Esophagus squamous epithelium (tissue), 5 donors: ENCODE data around the gene LDB2. TPM values are rescaled to one million over a fixed set of nuclear protein-coding genes. Genes with fewer than 3 reads are reported as not detected.

ENCODE experiments used
- DNase-seq: peaks from one replicate; lab custom pipeline; 2025; lab: John Stamatoyannopoulos, UW
- H3K27ac ChIP-seq, 4 donors: fragments of 200-600 bp; sonication (generic); one replicate each; pipeline ENCODE4 v1.5.1; 2016 to 2019; ENCODE audit warnings: mild to moderate bottlenecking in 1 of 4
- H3K27me3 ChIP-seq, 4 donors: fragments of 200-600 bp; sonication (generic); 1 replicate in 3 of 4; 2 replicates in 1 of 4; pipeline versions ENCODE4 v1.5.1 to v1.6.0; 2017 to 2021; ENCODE audit warnings: antibody characterized with exemption in 1 of 4
- H3K36me3 ChIP-seq, 3 donors: fragments of 200-600 bp; sonication (generic); one replicate each; pipeline ENCODE4 v1.5.1; 2016 to 2019
- H3K4me1 ChIP-seq, 3 donors: fragments of 200-600 bp; sonication (generic); one replicate each; pipeline ENCODE4 v1.5.1; 2017 to 2019
- H3K4me3 ChIP-seq, 4 donors: fragments of 200-600 bp; sonication (generic); 1 replicate in 3 of 4; 2 replicates in 1 of 4; pipeline ENCODE4 v1.5.1; 2016 to 2019; ENCODE audit warnings: mild to moderate bottlenecking in 2 of 4, moderate library complexity in 1 of 4
- H3K9me3 ChIP-seq, 3 donors: fragments of 200-600 bp; sonication (generic); one replicate each; pipeline ENCODE4 v1.5.1; 2016 to 2019
- POLR2A ChIP-seq, 4 donors: fragments of 450-650 bp; IDR thresholded peaks; one replicate each; pipeline ENCODE4 v1.6.1; 2017; ENCODE audit warnings: antibody characterized with exemption in 4 of 4, mild to moderate bottlenecking in 4 of 4, moderate library complexity in 3 of 4
- WGBS, 2 donors: methylation state at CpG; one replicate each; pipeline ENCODE4 v1.1.5; 2018; 5-methylcytosine and 5-hydroxymethylcytosine counted together
- intact Hi-C: fragments of 100-400 bp; cut with DNase I; formaldehyde crosslinking; loops from one replicate; pipeline ENCODE4 v1.15.0; 2022
- total RNA-seq, 4 donors: library from RNA; depleted of rRNA; stranded (reverse); fragments of >200 nt; gene quantifications; one replicate each; pipeline ENCODE4 v1.1.0, GENCODE V29; 2016
- TF ChIP-seq, protein P1 (sequence below), 6 experiments: fragments of 450-650 bp in 4 of 6; fragments of 200-600 bp in 2 of 6; sonication (generic) in 2 of 6; IDR thresholded peaks; one replicate each; pipeline ENCODE4 v1.5.1; 2016 to 2019; ENCODE audit warnings: antibody characterized with exemption in 6 of 6, mild to moderate bottlenecking in 4 of 6, moderate library complexity in 4 of 6
- donor health status: DM: yes; HTN: yes; CAD: no.

LDB2 gene
- total RNA-seq, 4 donors from 2014 or later: 3.0 to 16.0 (median 5.9) TPM

DNA sequence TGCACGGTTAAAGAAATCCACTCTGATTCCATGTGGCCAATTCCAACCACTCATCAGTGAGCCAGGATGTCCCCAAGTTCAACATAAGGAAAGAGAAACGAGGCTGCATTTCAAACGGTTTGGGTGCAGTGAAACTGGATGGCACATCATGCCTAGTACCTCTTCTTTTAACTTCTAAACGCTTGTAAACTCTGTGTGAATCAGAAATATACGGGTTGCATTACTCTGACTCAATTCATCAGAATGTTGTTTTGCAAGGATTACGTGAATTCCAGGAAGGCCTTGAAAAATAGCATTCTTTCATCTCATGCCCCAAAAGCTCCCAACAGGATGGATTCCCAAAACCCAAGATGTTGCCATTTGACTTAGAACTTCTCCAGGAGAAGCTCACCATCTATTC, 270.4 kb downstream of the LDB2 start:
- Histone ChIP-seq H3K36me3 (no peaks in the 10 kb centered on the region), H3K27ac (peak overlapping the region in 2 of 4 donors; percentile 54 to 67), H3K27me3 (no peaks in the 10 kb centered on the region), H3K4me3 (no peak overlapping the region), H3K4me1 (peaks cover 0 to 18% (median 9%) of the 10 kb centered on the region in 3 donors), H3K9me3 (no peaks in the 10 kb centered on the region)
- DNase-seq: no peak
- 28 to 57% methylated on average over 6 of the region's 6 CpGs for WGBS, 2 donors
- intact Hi-C loops: no loop called here
- TF ChIP-seq, protein P1, sequence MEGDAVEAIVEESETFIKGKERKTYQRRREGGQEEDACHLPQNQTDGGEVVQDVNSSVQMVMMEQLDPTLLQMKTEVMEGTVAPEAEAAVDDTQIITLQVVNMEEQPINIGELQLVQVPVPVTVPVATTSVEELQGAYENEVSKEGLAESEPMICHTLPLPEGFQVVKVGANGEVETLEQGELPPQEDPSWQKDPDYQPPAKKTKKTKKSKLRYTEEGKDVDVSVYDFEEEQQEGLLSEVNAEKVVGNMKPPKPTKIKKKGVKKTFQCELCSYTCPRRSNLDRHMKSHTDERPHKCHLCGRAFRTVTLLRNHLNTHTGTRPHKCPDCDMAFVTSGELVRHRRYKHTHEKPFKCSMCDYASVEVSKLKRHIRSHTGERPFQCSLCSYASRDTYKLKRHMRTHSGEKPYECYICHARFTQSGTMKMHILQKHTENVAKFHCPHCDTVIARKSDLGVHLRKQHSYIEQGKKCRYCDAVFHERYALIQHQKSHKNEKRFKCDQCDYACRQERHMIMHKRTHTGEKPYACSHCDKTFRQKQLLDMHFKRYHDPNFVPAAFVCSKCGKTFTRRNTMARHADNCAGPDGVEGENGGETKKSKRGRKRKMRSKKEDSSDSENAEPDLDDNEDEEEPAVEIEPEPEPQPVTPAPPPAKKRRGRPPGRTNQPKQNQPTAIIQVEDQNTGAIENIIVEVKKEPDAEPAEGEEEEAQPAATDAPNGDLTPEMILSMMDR (IDR thresholded peaks at IDR 0.05): no peak
- TF ChIP-seq POLR2A (IDR thresholded peaks at IDR 0.05): no peak

- 18 to 31% methylated on average over 5 of the region's 5 CpGs for WGBS, 2 donors
- H3K36me3 ChIP-seq: no peaks in the 10 kb centered on the region
- intact Hi-C loops: no loop called here
- H3K9me3 ChIP-seq: no peaks in the 10 kb centered on the region
- H3K4me3 ChIP-seq: peak overlapping the region in 1 of 4 donors; percentile 21
- H3K27me3 ChIP-seq: no peaks in the 10 kb centered on the region
- H3K4me1 ChIP-seq: peaks cover 0 to 20% (median 9%) of the 10 kb centered on the region in 3 donors
- no peak for DNase-seq
- H3K27ac ChIP-seq: peak overlapping the region in 3 of 4 donors; percentile 28 to 67 (median 54)
- TF ChIP-seq, protein P1 (IDR thresholded peaks at IDR 0.05): no peak
- no peak for TF ChIP-seq POLR2A (IDR thresholded peaks at IDR 0.05)
Measured at GRCh38 chr4:16626945-16627344, 271.5 kb downstream of the LDB2 start.

- Histone ChIP-seq H3K4me3 (no peak overlapping the region), H3K36me3 (no peaks in the 10 kb centered on the region), H3K4me1 (peaks cover 0 to 17% (median 8%) of the 10 kb centered on the region in 3 donors), H3K27me3 (no peaks in the 10 kb centered on the region), H3K9me3 (no peaks in the 10 kb centered on the region), H3K27ac (no peak overlapping the region)
- WGBS, 2 donors: 9 to 17% methylated on average over 1 of the region's 1 CpG
- TF ChIP-seq POLR2A (IDR thresholded peaks at IDR 0.05): no peak
- TF ChIP-seq, protein P1 (IDR thresholded peaks at IDR 0.05): no peak
- intact Hi-C loops: no loop called here
- DNase-seq: no peak
Measured at GRCh38 chr4:16622826-16623225, 275.6 kb downstream of the LDB2 start.

- no peak for TF ChIP-seq POLR2A (IDR thresholded peaks at IDR 0.05)
- TF ChIP-seq, protein P1 (IDR thresholded peaks at IDR 0.05): no peak
- Histone ChIP-seq H3K4me3 (no peak overlapping the region), H3K4me1 (no peaks in the 10 kb centered on the region), H3K36me3 (no peaks in the 10 kb centered on the region), H3K27me3 (no peaks in the 10 kb centered on the region), H3K9me3 (no peaks in the 10 kb centered on the region), H3K27ac (no peak overlapping the region)
- 75% methylated on average over 5 of the region's 5 CpGs for WGBS, 2 donors
- intact Hi-C loops: no loop called here
- no peak for DNase-seq
Measured at GRCh38 chr4:16617435-16617834, 281.0 kb downstream of the LDB2 start.

- intact Hi-C loops: no loop called here
Measured at GRCh38 chr4:16617011-16617410, 281.4 kb downstream of the LDB2 start.

More at GRCh38 chr4:16617011-16617410, 281.4 kb downstream of the LDB2 start:
- Histone ChIP-seq H3K36me3 (no peaks in the 10 kb centered on the region), H3K4me1 (no peaks in the 10 kb centered on the region), H3K4me3 (no peak overlapping the region), H3K27me3 (no peaks in the 10 kb centered on the region), H3K9me3 (no peaks in the 10 kb centered on the region), H3K27ac (no peak overlapping the region)
- DNase-seq: no peak
- WGBS, 2 donors: 34 to 56% methylated on average over 6 of the region's 6 CpGs
- TF ChIP-seq, protein P1 (IDR thresholded peaks at IDR 0.05): no peak
